ENCODE measurements around the gene SCN7A. TPM values are rescaled to one million over a fixed set of nuclear protein-coding genes. Genes with fewer than 3 reads are reported as not detected.
"Not testable (repeated sequence)": the region's sequence is repeated elsewhere in the genome, so short reads cannot be mapped to it uniquely, and the experiment has no call there.

Gene SCN7A
- total and polyA plus RNA-seq, 4 donors = 7.8 to 125 (median 18.1) TPM

GRCh38 chr2:166455823-166456222, 38.2 kb downstream of the SCN7A start:
- not testable (repeated sequence) for H3K27me3 ChIP-seq (ENCODE audit: control insufficient read depth, insufficient read depth, low read length); H3K9me3 ChIP-seq (ENCODE audit: control insufficient read depth, insufficient read depth, low read length); H3K36me3 ChIP-seq (ENCODE audit: control insufficient read depth, insufficient read depth, low read length); H3K4me1 ChIP-seq (ENCODE audit: control insufficient read depth, insufficient read depth, low read length); DNase-seq (ENCODE audit: low read depth in 4 of 6, low spot score in 6 of 6); H3K4me3 ChIP-seq (ENCODE audit: low read depth, low read length); H3K27ac ChIP-seq (ENCODE audit: low read depth, low read length)
- WGBS (ENCODE audit: insufficient coverage) = 100% methylated on average over 1 of the region's 4 CpGs

- no peaks in the 10 kb centered on the region for H3K27me3 ChIP-seq (ENCODE audit: control insufficient read depth, insufficient read depth, low read length)
- no peaks in the 10 kb centered on the region for H3K9me3 ChIP-seq (ENCODE audit: control insufficient read depth, insufficient read depth, low read length)
- H3K36me3 ChIP-seq (ENCODE audit: control insufficient read depth, insufficient read depth, low read length) = no peaks in the 10 kb centered on the region
- no CpG with 5 or more reads among the region's 2 CpGs for WGBS (ENCODE audit: insufficient coverage)
- DNase-seq (ENCODE audit: low read depth in 4 of 6, low spot score in 6 of 6) = peak in 1 of 6 donors; percentile 7
- H3K27ac ChIP-seq (ENCODE audit: low read depth, low read length) = peak overlapping the region; percentile 75
- no peaks in the 10 kb centered on the region for H3K4me1 ChIP-seq (ENCODE audit: control insufficient read depth, insufficient read depth, low read length)
- H3K4me3 ChIP-seq (ENCODE audit: low read depth, low read length) = no peak overlapping the region
Measured at GRCh38 chr2:166454006-166454595, 39.9 kb downstream of the SCN7A start.

GRCh38 chr2:166451468-166451867, 42.6 kb downstream of the SCN7A start:
- Histone ChIP-seq H3K9me3 (ENCODE audit: control insufficient read depth, insufficient read depth, low read length) (no peaks in the 10 kb centered on the region), H3K36me3 (ENCODE audit: control insufficient read depth, insufficient read depth, low read length) (no peaks in the 10 kb centered on the region), H3K4me3 (ENCODE audit: low read depth, low read length) (no peak overlapping the region), H3K4me1 (ENCODE audit: control insufficient read depth, insufficient read depth, low read length) (no peaks in the 10 kb centered on the region), H3K27ac (ENCODE audit: low read depth, low read length) (no peak overlapping the region), H3K27me3 (ENCODE audit: control insufficient read depth, insufficient read depth, low read length) (no peaks in the 10 kb centered on the region)
- WGBS (ENCODE audit: insufficient coverage) = 38% methylated on average over 1 of the region's 1 CpG
- DNase-seq (ENCODE audit: low read depth in 4 of 6, low spot score in 6 of 6) = no peak

- H3K4me3 ChIP-seq (ENCODE audit: low read depth, low read length) = no peak overlapping the region
- no CpG with 5 or more reads among the region's 1 CpG for WGBS (ENCODE audit: insufficient coverage)
- H3K27me3 ChIP-seq (ENCODE audit: control insufficient read depth, insufficient read depth, low read length) = no peaks in the 10 kb centered on the region
- H3K36me3 ChIP-seq (ENCODE audit: control insufficient read depth, insufficient read depth, low read length) = no peaks in the 10 kb centered on the region
- no peaks in the 10 kb centered on the region for H3K9me3 ChIP-seq (ENCODE audit: control insufficient read depth, insufficient read depth, low read length)
- no peak for DNase-seq (ENCODE audit: low read depth in 4 of 6, low spot score in 6 of 6)
- no peak overlapping the region for H3K27ac ChIP-seq (ENCODE audit: low read depth, low read length)
- no peaks in the 10 kb centered on the region for H3K4me1 ChIP-seq (ENCODE audit: control insufficient read depth, insufficient read depth, low read length)
Measured at GRCh38 chr2:166449439-166449838, 44.6 kb downstream of the SCN7A start.

- Histone ChIP-seq H3K27ac (ENCODE audit: low read depth, low read length) (no peak overlapping the region), H3K36me3 (ENCODE audit: control insufficient read depth, insufficient read depth, low read length) (no peaks in the 10 kb centered on the region), H3K4me3 (ENCODE audit: low read depth, low read length) (no peak overlapping the region), H3K27me3 (ENCODE audit: control insufficient read depth, insufficient read depth, low read length) (no peaks in the 10 kb centered on the region), H3K9me3 (ENCODE audit: control insufficient read depth, insufficient read depth, low read length) (no peaks in the 10 kb centered on the region), H3K4me1 (ENCODE audit: control insufficient read depth, insufficient read depth, low read length) (no peaks in the 10 kb centered on the region)
- no peak for DNase-seq (ENCODE audit: low read depth in 4 of 6, low spot score in 6 of 6)
Measured at GRCh38 chr2:166448106-166448505, 45.9 kb downstream of the SCN7A start.

GRCh38 chr2:166444306-166444705, 49.7 kb downstream of the SCN7A start:
- no peaks in the 10 kb centered on the region for H3K9me3 ChIP-seq (ENCODE audit: control insufficient read depth, insufficient read depth, low read length)
- H3K4me3 ChIP-seq (ENCODE audit: low read depth, low read length) = no peak overlapping the region
- no peaks in the 10 kb centered on the region for H3K4me1 ChIP-seq (ENCODE audit: control insufficient read depth, insufficient read depth, low read length)
- H3K36me3 ChIP-seq (ENCODE audit: control insufficient read depth, insufficient read depth, low read length) = no peaks in the 10 kb centered on the region
- no peak overlapping the region for H3K27ac ChIP-seq (ENCODE audit: low read depth, low read length)
- H3K27me3 ChIP-seq (ENCODE audit: control insufficient read depth, insufficient read depth, low read length) = no peaks in the 10 kb centered on the region
- DNase-seq (ENCODE audit: low read depth in 4 of 6, low spot score in 6 of 6) = no peak

- no CpG with 5 or more reads among the region's 3 CpGs for WGBS (ENCODE audit: insufficient coverage)
- H3K27ac ChIP-seq (ENCODE audit: low read depth, low read length) = no peak overlapping the region
Measured at GRCh38 chr2:166440313-166440712, 53.7 kb downstream of the SCN7A start.

GRCh38 chr2:166439078-166439477, 55.0 kb downstream of the SCN7A start:
- Histone ChIP-seq H3K27ac (ENCODE audit: low read depth, low read length) (no peak overlapping the region), H3K4me1 (ENCODE audit: control insufficient read depth, insufficient read depth, low read length) (no peaks in the 10 kb centered on the region), H3K36me3 (ENCODE audit: control insufficient read depth, insufficient read depth, low read length) (no peaks in the 10 kb centered on the region), H3K9me3 (ENCODE audit: control insufficient read depth, insufficient read depth, low read length) (no peaks in the 10 kb centered on the region), H3K4me3 (ENCODE audit: low read depth, low read length) (no peak overlapping the region), H3K27me3 (ENCODE audit: control insufficient read depth, insufficient read depth, low read length) (no peaks in the 10 kb centered on the region)
- DNase-seq (ENCODE audit: low read depth in 4 of 6, low spot score in 6 of 6) = no peak

More at GRCh38 chr2:166440313-166440712, 53.7 kb downstream of the SCN7A start:
- no peak for DNase-seq (ENCODE audit: low read depth in 4 of 6, low spot score in 6 of 6)
- H3K4me1 ChIP-seq (ENCODE audit: control insufficient read depth, insufficient read depth, low read length) = no peaks in the 10 kb centered on the region
- no peak overlapping the region for H3K4me3 ChIP-seq (ENCODE audit: low read depth, low read length)
- no peaks in the 10 kb centered on the region for H3K36me3 ChIP-seq (ENCODE audit: control insufficient read depth, insufficient read depth, low read length)
- H3K27me3 ChIP-seq (ENCODE audit: control insufficient read depth, insufficient read depth, low read length) = no peaks in the 10 kb centered on the region
- no peaks in the 10 kb centered on the region for H3K9me3 ChIP-seq (ENCODE audit: control insufficient read depth, insufficient read depth, low read length)

- no peak for DNase-seq (ENCODE audit: low read depth in 4 of 6, low spot score in 6 of 6)
- H3K27me3 ChIP-seq (ENCODE audit: control insufficient read depth, insufficient read depth, low read length) = no peaks in the 10 kb centered on the region
- no peaks in the 10 kb centered on the region for H3K4me1 ChIP-seq (ENCODE audit: control insufficient read depth, insufficient read depth, low read length)
- no peak overlapping the region for H3K4me3 ChIP-seq (ENCODE audit: low read depth, low read length)
- 100% methylated on average over 1 of the region's 1 CpG for WGBS (ENCODE audit: insufficient coverage)
- no peaks in the 10 kb centered on the region for H3K36me3 ChIP-seq (ENCODE audit: control insufficient read depth, insufficient read depth, low read length)
- H3K9me3 ChIP-seq (ENCODE audit: control insufficient read depth, insufficient read depth, low read length) = no peaks in the 10 kb centered on the region
- H3K27ac ChIP-seq (ENCODE audit: low read depth, low read length) = no peak overlapping the region
Measured at GRCh38 chr2:166436976-166437375, 57.1 kb downstream of the SCN7A start.

GRCh38 chr2:166436189-166436588, 57.9 kb downstream of the SCN7A start:
- DNase-seq (ENCODE audit: low read depth in 4 of 6, low spot score in 6 of 6) = no peak
- Histone ChIP-seq H3K27me3 (ENCODE audit: control insufficient read depth, insufficient read depth, low read length) (no peaks in the 10 kb centered on the region), H3K4me3 (ENCODE audit: low read depth, low read length) (no peak overlapping the region), H3K9me3 (ENCODE audit: control insufficient read depth, insufficient read depth, low read length) (no peaks in the 10 kb centered on the region), H3K27ac (ENCODE audit: low read depth, low read length) (no peak overlapping the region), H3K36me3 (ENCODE audit: control insufficient read depth, insufficient read depth, low read length) (no peaks in the 10 kb centered on the region), H3K4me1 (ENCODE audit: control insufficient read depth, insufficient read depth, low read length) (no peaks in the 10 kb centered on the region)
- no CpG with 5 or more reads among the region's 3 CpGs for WGBS (ENCODE audit: insufficient coverage)
